HG03280 (cell line): ENCODE data around the gene MYADML2.

ENCODE experiments used
- ATAC-seq: cut with Tn5 transposase; IDR thresholded peaks from one replicate; pipeline ENCODE4 v1.9.1; 2021; ENCODE audit warnings: mild to moderate bottlenecking, moderate library complexity; ENCODE audit not compliant: unreplicated experiment

MYADML2 gene

GRCh38 chr17:81901167-81902022, 45.6 kb downstream of the MYADML2 start:
- ATAC-seq: no peak

DNA sequence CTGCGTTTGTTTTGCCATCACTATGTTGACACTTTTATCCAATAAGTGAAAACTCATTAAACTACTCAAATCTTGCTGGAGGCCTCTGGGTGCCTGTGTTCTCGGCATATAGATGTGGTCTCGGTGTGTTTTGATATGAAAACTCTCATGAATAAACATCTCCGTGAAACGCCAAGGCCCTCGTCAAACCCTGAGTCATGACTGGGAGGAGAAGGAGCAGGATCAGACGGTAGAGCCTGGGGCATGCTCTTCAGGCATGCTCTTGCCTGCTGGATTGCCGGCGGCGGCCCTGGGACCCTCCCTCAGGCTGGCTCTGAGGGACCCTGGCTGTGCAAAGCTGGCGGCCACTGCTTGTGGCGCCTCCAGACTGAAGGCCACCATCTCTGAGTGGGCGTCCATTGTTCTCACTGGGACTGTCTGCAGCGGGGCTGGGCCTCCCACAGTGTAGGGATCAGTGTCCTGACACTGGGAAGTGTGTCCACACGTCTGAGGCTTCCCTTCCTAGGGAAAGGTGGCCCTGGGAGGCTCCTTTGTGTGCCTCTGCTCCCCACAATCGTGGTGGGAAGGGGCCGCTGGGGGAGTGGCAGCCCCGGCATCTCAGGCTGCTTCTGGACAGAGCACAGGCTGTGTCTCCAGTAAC, 46.7 kb downstream of the MYADML2 start:
- no peak for ATAC-seq

DNA sequence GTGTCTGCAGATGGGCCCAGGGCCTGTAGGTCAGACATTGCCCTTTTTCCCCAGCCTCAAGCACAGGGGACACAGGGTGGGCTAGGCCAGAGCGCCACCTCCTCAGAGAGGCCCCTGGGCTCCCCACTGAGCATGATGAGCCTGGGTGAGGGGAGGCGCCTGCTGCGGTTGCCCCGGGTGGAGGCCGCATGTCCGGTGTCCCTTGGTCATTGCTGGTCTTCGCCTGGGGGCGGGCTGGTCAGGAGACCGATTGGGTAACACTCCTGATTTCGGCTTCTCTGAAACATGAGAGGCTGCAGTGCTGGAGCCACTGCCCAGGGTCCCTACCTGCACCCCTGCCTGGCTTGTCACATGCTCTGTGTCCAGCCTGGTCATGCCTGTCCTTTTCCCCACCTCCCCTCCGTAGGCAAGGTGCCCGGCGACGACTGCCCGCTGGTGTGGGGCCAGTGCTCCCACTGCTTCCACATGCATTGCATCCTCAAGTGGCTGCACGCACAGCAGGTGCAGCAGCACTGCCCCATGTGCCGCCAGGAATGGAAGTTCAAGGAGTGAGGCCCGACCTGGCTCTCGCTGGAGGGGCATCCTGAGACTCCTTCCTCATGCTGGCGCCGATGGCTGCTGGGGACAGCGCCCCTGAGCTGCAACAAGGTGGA, 47.4 kb downstream of the MYADML2 start:
- ATAC-seq: no peak

GRCh38 chr17:81898885-81899284, 48.1 kb downstream of the MYADML2 start:
- ATAC-seq: no peak

DNA sequence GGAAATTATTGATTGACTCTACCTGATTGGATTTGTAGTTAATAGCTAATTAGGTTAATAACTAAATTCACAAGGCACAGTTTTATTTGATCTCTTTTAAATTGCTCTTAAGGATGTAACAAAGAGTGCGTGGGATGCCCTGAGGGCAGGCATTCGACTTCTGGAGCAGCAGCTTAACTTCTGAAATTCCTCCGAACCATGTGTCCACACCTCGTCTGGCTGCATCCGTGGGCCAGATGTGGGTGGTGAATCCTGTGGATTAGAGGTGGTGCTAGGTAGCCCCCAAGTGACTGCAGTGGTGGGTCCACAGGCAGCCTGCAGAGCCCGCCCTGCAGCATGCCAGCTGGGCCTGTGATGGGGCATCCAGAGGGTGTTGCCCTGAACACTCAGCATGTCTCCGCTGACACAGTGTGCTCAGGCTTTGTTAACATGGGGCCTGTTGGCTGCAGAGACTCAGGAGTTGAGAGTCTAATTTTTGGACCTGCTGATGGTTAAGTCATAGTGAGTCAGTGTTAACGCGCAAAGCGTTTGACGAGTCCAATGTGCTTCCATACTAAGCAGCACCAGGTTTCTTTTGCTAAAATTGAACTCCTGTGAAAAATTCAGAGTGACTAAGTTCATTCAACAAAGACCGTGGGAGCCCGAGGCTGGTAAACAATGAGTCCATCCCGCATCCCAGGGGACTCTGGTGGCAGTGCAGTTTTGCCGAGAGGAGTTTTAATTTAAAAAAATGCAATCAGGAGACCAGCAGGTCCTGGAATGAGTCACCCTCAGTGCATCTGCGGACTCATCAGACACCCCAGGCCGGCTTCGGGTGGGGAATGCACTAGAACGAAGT, 48.8 kb downstream of the MYADML2 start:
- no peak for ATAC-seq

DNA sequence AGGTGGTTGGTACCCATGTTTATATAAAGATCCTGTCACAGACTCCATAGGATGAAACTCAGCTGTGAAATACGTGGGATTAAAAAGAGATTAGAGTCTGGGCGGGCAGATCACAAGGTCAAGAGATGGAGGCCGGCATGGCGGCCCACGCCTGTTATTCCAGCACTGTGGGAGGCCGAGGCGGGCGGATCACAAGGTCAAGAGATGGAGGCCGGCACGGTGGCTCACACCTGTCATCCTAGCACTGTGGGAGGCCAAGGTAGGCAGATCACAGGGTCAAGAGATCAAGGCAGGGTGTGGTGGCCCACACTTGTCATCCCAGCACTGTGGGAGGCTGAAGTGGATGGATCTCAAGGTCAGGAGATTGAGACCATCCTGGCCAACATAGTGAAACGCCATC, 51.6 kb downstream of the MYADML2 start:
- ATAC-seq: no peak

DNA sequence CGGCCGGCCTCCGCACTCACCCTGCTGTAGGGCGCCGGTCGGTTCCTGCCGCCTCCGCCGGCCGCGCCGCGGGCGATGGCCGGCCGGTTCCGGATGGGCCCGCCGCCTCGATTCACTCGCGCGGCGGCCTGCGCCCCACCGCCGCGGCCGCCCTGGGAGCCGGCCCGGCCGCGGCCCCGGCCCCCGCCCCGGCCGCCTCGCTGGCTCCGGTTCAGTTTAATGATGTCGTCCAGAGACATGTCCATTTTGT, 55.8 kb downstream of the MYADML2 start:
- ATAC-seq: no peak

DNA sequence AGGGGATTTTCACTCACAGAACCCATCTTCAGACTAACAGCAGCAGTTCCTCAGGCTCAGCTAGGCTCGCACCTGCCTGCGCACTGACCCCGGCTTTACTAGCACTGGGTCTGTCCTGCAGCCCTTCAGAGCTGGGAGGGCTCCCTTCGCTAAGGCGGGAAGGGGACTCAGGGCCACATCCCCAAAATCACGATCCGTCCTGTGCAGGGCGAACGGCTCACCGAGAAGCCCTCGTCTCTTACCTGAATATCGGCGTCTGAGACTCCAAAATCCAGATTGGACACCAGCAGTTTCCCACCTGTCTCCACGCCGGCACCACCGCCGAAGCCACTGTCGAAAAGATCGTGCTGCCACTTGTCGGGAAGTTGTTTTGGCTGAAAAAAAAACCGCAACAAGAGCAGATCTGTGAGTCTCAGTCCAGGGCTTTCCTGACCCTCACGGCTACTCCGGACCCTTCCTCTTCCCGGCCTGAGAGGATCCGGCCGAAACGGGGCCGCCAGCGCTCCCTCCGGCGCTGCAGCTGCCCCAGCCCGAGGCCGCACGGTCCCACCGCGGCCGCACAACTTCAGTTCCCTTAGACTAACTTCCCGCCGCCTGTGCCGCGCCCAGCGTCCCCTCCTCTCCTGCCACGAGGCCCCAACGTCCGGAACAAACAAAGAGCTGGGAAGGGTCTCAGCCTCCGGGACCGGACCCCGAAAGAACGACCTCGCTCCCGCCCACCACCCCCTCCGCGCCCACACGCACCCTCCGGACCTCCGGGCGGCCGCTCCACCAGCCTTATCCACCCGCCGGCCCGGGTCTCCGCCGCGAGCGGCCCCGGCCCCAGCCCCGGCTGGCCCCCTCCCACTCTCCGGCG, 56.4 kb downstream of the MYADML2 start:
- peak; percentile 5 for ATAC-seq
